Neuronal stem cell (in vitro differentiated cells): ENCODE results near the gene TRIM63.
A peak's percentile ranks its signal among the peaks of the same experiment; 100 is the strongest.
"Not testable (repeated sequence)": the region's sequence is repeated elsewhere in the genome, so short reads cannot be mapped to it uniquely, and the experiment has no call there.

Experiments used
- DNase-seq: peaks from one replicate; pipeline ENCODE4 v3.0.0-alpha.2; 2013; ENCODE audit warnings: low spot score
- H2AFZ ChIP-seq: one replicate; pipeline ENCODE4 v1.6.1; 2013; ENCODE audit warnings: mild to moderate bottlenecking, low read length, inconsistent platforms
- H2AK5ac ChIP-seq: 2 replicates; pipeline ENCODE4 v1.6.1; 2013; ENCODE audit warnings: low read depth, mild to moderate bottlenecking, inconsistent platforms, low read length, moderate library complexity, mixed read lengths
- H2BK120ac ChIP-seq: 2 replicates; pipeline ENCODE4 v1.6.1; 2013; ENCODE audit warnings: low read depth, mild to moderate bottlenecking, inconsistent platforms, low read length, moderate library complexity, mixed read lengths
- H2BK12ac ChIP-seq: one replicate; pipeline ENCODE4 v1.6.1; 2013; ENCODE audit warnings: low read length, inconsistent platforms
- H2BK15ac ChIP-seq: 2 replicates; pipeline ENCODE4 v1.6.1; 2013; ENCODE audit warnings: mild to moderate bottlenecking, low read length, inconsistent platforms, mixed read lengths
- H2BK5ac ChIP-seq: one replicate; pipeline ENCODE4 v1.6.1; 2013; ENCODE audit warnings: inconsistent platforms, mild to moderate bottlenecking, low read length, moderate library complexity
- H3K14ac ChIP-seq: one replicate; pipeline ENCODE4 v1.6.1; 2013; ENCODE audit warnings: low read length, inconsistent platforms
- H3K18ac ChIP-seq: 2 replicates; pipeline ENCODE4 v1.6.1; 2013; ENCODE audit warnings: low read length, inconsistent platforms
- H3K23ac ChIP-seq: 2 replicates; pipeline ENCODE4 v1.6.1; 2013; ENCODE audit warnings: low read depth, mild to moderate bottlenecking, mixed read lengths, low read length, inconsistent platforms; ENCODE audit not compliant: poor library complexity
- H3K27ac ChIP-seq: replicated peaks from 3 replicates; pipeline ENCODE4 v1.5.1; 2013; ENCODE audit warnings: low read length, inconsistent platforms
- H3K27me3 ChIP-seq, 3 experiments: 2 replicates each; pipeline ENCODE4 v1.6.1; 2013; ENCODE audit warnings: low read length in 3 of 3, mild to moderate bottlenecking in 2 of 3, inconsistent platforms in 1 of 3, low read depth in 1 of 3, mixed read lengths in 1 of 3, moderate library complexity in 1 of 3; ENCODE audit not compliant: control insufficient read depth in 3 of 3, insufficient read depth in 3 of 3
- H3K36me3 ChIP-seq, 2 donors: replicated peaks in 1 of 2; 2 replicates each; pipeline ENCODE4 v1.6.1; 2013; ENCODE audit warnings: low read length in 2 of 2; ENCODE audit not compliant: control insufficient read depth in 2 of 2, insufficient read depth in 2 of 2
- H3K4ac ChIP-seq: 2 replicates; pipeline ENCODE4 v1.6.1; 2013; ENCODE audit warnings: inconsistent platforms, mild to moderate bottlenecking, low read length, moderate library complexity
- H3K4me1 ChIP-seq, 2 donors: 1 replicate in 1 of 2; 2 replicates in 1 of 2; pipeline ENCODE4 v1.6.1; 2013; ENCODE audit warnings: low read length in 2 of 2, low read depth in 1 of 2; ENCODE audit not compliant: control insufficient read depth in 2 of 2, insufficient read depth in 1 of 2
- H3K4me2 ChIP-seq: one replicate; pipeline ENCODE4 v1.6.1; 2013; ENCODE audit warnings: mild to moderate bottlenecking, low read length, inconsistent platforms; ENCODE audit not compliant: insufficient read depth, poor library complexity, severe bottlenecking
- H3K4me3 ChIP-seq, 2 donors: 2 replicates each; pipeline ENCODE4 v1.5.1; 2013; ENCODE audit warnings: low read length in 2 of 2, mild to moderate bottlenecking in 2 of 2, inconsistent platforms in 1 of 2, moderate library complexity in 1 of 2
- H3K79me1 ChIP-seq: one replicate; pipeline ENCODE4 v1.6.1; 2013; ENCODE audit warnings: low read depth, mild to moderate bottlenecking, inconsistent platforms, low read length, moderate library complexity
- H3K9ac ChIP-seq: one replicate; pipeline ENCODE4 v1.6.1; 2013; ENCODE audit warnings: mild to moderate bottlenecking, low read depth, low read length, inconsistent platforms; ENCODE audit not compliant: poor library complexity
- H3K9me3 ChIP-seq, 2 donors: replicated peaks in 1 of 2; 2 replicates each; pipeline versions ENCODE3 to v1.6.1; 2013; ENCODE audit warnings: low read length in 2 of 2, mild to moderate bottlenecking in 2 of 2, inconsistent platforms in 1 of 2, low read depth in 1 of 2, mixed read lengths in 1 of 2, moderate library complexity in 1 of 2; ENCODE audit not compliant: control insufficient read depth in 2 of 2, insufficient read depth in 1 of 2
- H4K8ac ChIP-seq: one replicate; pipeline ENCODE4 v1.6.1; 2013; ENCODE audit warnings: low read depth, mild to moderate bottlenecking, inconsistent platforms, low read length, moderate library complexity
- H4K91ac ChIP-seq: one replicate; pipeline ENCODE4 v1.6.1; 2013; ENCODE audit warnings: low read length, low read depth, mild to moderate bottlenecking, inconsistent platforms; ENCODE audit not compliant: poor library complexity
- WGBS, 2 donors: extraction: QIAGEN DNeasy Blood & Tissue Kit; methylation state at CpG; one replicate each; pipeline ENCODE4 v1.1.7; 2013; ENCODE audit warnings: missing lambda C conversion rate in 2 of 2, mixed read lengths in 1 of 2; ENCODE audit not compliant: insufficient read length in 2 of 2, insufficient replicate concordance in 1 of 2; ENCODE audit errors: extremely low coverage in 2 of 2; 5-methylcytosine and 5-hydroxymethylcytosine counted together

TRIM63 gene

DNA sequence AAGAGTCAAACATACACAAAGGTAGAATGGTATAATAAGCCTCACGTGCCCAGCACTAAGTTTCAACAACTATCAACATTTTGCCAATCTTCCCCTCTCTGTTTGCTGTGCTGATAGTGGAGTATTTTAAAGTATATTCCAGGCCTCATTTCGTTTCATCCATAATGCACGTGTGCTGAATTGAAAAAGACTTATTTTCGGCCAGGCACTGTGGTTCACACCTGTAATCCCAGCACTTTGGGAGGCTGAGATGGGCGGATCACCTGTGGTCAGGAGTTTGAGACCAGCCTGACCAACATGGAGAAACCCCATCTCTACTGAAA, 37.8 kb upstream of the TRIM63 start:
- not testable (repeated sequence) for H3K9me3 ChIP-seq, H3K9ac ChIP-seq, H2BK5ac ChIP-seq, H4K91ac ChIP-seq, H3K18ac ChIP-seq, H4K8ac ChIP-seq, H3K4ac ChIP-seq, H2AK5ac ChIP-seq, H2BK12ac ChIP-seq, H2BK15ac ChIP-seq, DNase-seq, H3K4me2 ChIP-seq, H3K27ac ChIP-seq, H3K23ac ChIP-seq, H3K14ac ChIP-seq, H2BK120ac ChIP-seq, H3K4me1 ChIP-seq, H3K4me3 ChIP-seq, H3K36me3 ChIP-seq, H3K79me1 ChIP-seq
- WGBS, 2 donors = no CpG with 5 or more reads among the region's 5 CpGs
- Histone ChIP-seq H3K27me3 (peaks cover 0 to 16% (median 0%) of the 10 kb centered on the region in 3 experiments), H2AFZ (peak overlapping the region; percentile 73)

DNA sequence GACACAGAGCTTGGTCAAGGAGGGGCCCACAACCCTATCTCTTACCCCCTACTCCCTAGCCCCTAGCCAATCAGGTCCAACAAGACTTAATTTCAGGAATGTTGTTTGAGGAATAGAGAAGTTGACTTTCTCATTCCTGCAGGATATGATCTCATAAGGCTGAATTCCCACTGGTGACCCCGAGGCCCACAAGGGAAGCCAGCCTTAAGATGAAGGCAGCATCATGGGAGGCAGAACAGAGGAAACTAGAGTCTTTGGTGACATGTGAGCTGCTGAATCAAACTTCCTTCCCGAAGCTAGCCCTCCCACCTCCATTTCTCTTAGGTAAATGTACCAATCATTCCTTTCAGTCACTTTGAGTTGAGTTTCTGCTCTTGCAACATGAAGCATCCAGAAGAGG, 35.1 kb upstream of the TRIM63 start:
- H2BK15ac ChIP-seq = no peak overlapping the region
- no peak overlapping the region for H2BK5ac ChIP-seq
- no peak overlapping the region for H4K8ac ChIP-seq
- WGBS, 2 donors = no CpG with 5 or more reads among the region's 2 CpGs
- no peak overlapping the region for H3K14ac ChIP-seq
- no peak overlapping the region for H3K9ac ChIP-seq
- H2BK120ac ChIP-seq = no peak overlapping the region
- no peak for DNase-seq
- no peak overlapping the region for H3K4me3 ChIP-seq
- no peaks in the 10 kb centered on the region for H3K79me1 ChIP-seq
- no peaks in the 10 kb centered on the region for H3K9me3 ChIP-seq
- H3K4me1 ChIP-seq = peaks cover 0 to 3% of the 10 kb centered on the region in 2 donors
- H3K4ac ChIP-seq = no peak overlapping the region
- H4K91ac ChIP-seq = no peak overlapping the region
- no peak overlapping the region for H2BK12ac ChIP-seq
- peaks cover 0 to 16% (median 0%) of the 10 kb centered on the region in 3 experiments for H3K27me3 ChIP-seq
- H3K4me2 ChIP-seq = no peak overlapping the region
- no peak overlapping the region for H3K27ac ChIP-seq
- no peaks in the 10 kb centered on the region for H3K36me3 ChIP-seq
- H2AK5ac ChIP-seq = no peak overlapping the region
- no peak overlapping the region for H3K23ac ChIP-seq
- H3K18ac ChIP-seq = no peak overlapping the region
- no peak overlapping the region for H2AFZ ChIP-seq

DNA sequence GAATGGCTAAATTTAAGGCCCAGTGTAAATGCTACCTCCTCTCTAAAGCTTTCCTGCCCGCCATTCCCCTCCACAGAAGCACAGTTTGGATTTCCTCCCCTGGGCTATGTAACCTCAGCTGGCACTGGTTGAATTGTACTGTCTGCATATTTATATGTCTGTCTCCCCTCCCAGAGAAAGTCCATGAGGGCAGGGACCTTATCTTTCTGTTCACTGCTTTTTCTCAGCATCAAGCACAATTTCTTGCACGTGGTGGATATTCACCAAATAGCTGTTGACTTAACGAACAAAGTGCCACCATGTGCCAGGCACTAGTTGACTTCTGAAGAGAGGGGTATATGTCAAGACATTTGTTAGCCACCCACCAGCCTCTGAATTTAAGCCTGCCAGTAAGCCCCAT, 34.7 kb upstream of the TRIM63 start:
- H3K79me1 ChIP-seq = no peaks in the 10 kb centered on the region
- H3K23ac ChIP-seq = no peak overlapping the region
- no peak overlapping the region for H2BK120ac ChIP-seq
- peaks cover 0 to 16% (median 0%) of the 10 kb centered on the region in 3 experiments for H3K27me3 ChIP-seq
- DNase-seq = no peak
- no peak overlapping the region for H2AFZ ChIP-seq
- no peak overlapping the region for H2AK5ac ChIP-seq
- H3K9me3 ChIP-seq = no peaks in the 10 kb centered on the region
- no peak overlapping the region for H2BK12ac ChIP-seq
- no peak overlapping the region for H4K91ac ChIP-seq
- H3K4me2 ChIP-seq = no peak overlapping the region
- H3K14ac ChIP-seq = no peak overlapping the region
- no peak overlapping the region for H4K8ac ChIP-seq
- H3K36me3 ChIP-seq = no peaks in the 10 kb centered on the region
- no peak overlapping the region for H3K4ac ChIP-seq
- H3K9ac ChIP-seq = no peak overlapping the region
- no peak overlapping the region for H3K18ac ChIP-seq
- peaks cover 0 to 3% of the 10 kb centered on the region in 2 donors for H3K4me1 ChIP-seq
- WGBS, 2 donors = no CpG with 5 or more reads among the region's 3 CpGs
- H2BK5ac ChIP-seq = no peak overlapping the region
- no peak overlapping the region for H2BK15ac ChIP-seq
- H3K27ac ChIP-seq = no peak overlapping the region
- H3K4me3 ChIP-seq = no peak overlapping the region

DNA sequence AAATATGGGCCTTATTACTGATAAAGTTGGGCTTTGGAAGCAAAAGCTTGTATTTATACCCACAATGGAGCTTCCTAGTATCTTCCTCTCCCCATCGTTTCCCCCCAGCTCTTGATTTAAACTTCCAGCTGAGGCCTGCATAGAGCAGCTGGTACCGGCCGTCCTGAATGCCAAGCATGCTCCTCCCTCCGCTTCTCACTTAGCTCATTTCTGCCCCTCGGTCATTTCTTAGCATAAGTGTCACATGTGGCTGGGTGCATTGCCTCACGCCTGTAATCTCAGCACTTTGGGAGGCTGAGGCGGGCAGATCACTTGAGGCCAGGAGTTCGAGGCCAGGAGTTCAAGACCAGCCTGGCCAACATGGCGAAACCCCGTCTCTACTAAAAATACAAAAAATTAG, 32.8 kb upstream of the TRIM63 start:
- not testable (repeated sequence) for H2BK15ac ChIP-seq

More for the DNA sequence above, 32.8 kb upstream of the TRIM63 start:
- not testable (repeated sequence) for H3K79me1 ChIP-seq, H3K4ac ChIP-seq, H2AK5ac ChIP-seq, H3K23ac ChIP-seq, H2BK120ac ChIP-seq, H3K18ac ChIP-seq, H2BK5ac ChIP-seq, H3K14ac ChIP-seq, H4K8ac ChIP-seq, H3K4me3 ChIP-seq, H4K91ac ChIP-seq, H3K4me1 ChIP-seq, H3K27ac ChIP-seq, H3K9ac ChIP-seq, H2BK12ac ChIP-seq, DNase-seq, H3K4me2 ChIP-seq, H2AFZ ChIP-seq, H3K36me3 ChIP-seq, H3K9me3 ChIP-seq
- WGBS, 2 donors = no CpG with 5 or more reads among the region's 10 CpGs
- peaks cover 0 to 16% (median 0%) of the 10 kb centered on the region in 3 experiments for H3K27me3 ChIP-seq
